ENCODE data around the gene TALDO1. TPM values are rescaled to one million over a fixed set of nuclear protein-coding genes. Genes with fewer than 3 reads are reported as not detected.

Gene TALDO1
- polyA plus RNA-seq, 3 donors = 115 to 135 (median 130) TPM

DNA sequence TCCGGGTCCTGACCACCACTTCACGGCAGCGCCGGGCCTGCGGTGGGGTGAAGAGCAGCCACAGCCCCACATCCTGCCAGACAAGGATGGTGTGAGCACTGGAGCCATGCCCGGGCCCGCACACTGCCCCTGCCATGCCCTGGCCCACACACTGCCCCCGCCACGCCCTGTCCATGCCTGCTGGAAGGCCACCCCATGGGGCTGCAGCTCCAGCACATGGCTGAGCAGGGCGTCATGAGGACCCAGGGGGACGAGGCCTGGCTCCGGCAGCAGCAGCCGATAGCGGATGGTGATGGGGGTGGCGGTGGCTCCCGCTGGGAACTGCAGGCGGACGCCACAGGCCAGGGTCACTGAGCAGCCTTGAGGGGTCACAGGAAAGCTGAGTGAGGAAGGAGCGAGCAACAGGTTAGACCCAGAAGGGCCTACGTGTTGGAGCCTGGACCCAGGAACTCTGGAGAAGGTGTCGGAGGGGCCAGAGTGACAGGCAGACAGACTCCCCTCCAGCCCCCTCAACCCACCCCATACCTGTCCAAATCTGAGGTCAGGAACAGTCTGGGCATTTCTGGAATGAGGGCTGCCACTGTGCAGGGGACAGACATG is 54.9 kb downstream of the TALDO1 start:
- no peak for DNase-seq (ENCODE audit: extremely low read depth in 1 of 11, low read depth in 9 of 11, low spot score in 4 of 11)

GRCh38 chr11:802693-803466 is 55.6 kb downstream of the TALDO1 start:
- no peak for DNase-seq (ENCODE audit: extremely low read depth in 1 of 11, low read depth in 9 of 11, low spot score in 4 of 11)

- DNase-seq (ENCODE audit: extremely low read depth in 1 of 11, low read depth in 9 of 11, low spot score in 4 of 11) = no peak
These were observed 56.1 kb downstream of the TALDO1 start for GRCh38 chr11:803467-803742.

DNA sequence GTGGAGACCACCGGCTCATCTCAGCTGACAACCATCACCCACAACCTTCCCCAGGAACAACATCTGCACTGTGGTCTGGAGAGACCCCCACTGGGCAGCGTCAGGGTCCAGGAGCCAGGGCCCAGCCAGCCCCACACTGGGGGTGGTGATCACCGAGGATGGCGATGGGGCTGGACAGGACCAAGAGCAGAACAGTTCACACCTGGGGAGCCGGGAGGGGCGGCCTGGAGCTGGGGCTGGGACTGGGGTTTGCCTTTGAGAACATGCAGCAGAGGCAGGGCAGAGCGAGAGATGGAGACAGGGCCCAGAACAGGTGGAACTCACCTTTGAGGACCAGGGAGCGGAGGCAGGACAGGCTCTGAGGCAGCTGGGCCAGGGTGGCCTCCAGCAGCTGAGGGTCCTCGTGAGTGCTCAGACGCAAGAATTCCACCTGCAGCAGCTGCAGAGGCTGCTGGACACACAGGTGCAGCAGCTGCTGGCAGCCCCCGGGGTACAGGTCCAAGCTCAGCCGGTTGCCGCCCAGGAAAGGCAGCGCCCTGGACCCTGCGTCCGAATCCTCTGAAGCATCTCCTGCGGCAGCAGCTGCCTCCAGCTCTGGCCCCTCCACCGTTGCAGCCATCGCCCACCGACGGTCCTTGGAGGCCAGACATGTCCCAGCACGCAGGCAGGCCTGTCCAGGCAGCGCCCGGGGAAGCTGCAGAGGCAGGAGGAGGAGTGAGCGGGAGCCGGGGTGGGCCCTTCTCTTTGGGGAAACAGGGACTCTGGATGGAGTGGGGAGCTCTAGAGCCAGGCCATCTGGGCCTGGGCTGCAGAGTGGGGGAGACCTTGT is 56.7 kb downstream of the TALDO1 start:
- no peak for DNase-seq (ENCODE audit: extremely low read depth in 1 of 11, low read depth in 9 of 11, low spot score in 4 of 11)

DNA sequence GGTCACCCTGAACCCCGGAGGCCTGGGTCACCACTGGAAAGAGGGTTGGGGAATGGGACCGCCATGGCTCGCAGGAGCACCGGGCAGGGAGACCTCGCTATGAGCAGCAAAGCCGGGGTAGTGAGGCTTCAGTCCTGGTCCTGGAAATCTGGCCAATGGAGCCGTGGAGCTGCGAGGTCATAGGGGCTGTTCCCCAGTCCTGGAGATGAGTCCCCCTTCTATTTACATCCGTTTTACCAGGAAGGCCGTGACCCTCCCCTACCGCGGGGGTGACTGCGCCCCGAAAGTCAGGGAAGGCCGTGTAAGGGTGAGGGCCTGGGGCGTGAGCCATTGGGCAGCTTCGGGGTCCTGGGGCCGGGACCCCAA is 57.3 kb downstream of the TALDO1 start:
- no peak for DNase-seq (ENCODE audit: extremely low read depth in 1 of 11, low read depth in 9 of 11, low spot score in 4 of 11)

GRCh38 chr11:808427-809286 is 61.4 kb downstream of the TALDO1 start:
- no peak for DNase-seq (ENCODE audit: extremely low read depth in 1 of 11, low read depth in 9 of 11, low spot score in 4 of 11)

GRCh38 chr11:809287-810039 is 62.2 kb downstream of the TALDO1 start, which contains the start of gene RPLP2:
TSS of gene RPLP2 (plus strand) at chr11:809967. CDS start at chr11:810235, 268 bp downstream.
- peak; percentile 93 to 99 (median 97) for DNase-seq (ENCODE audit: extremely low read depth in 1 of 11, low read depth in 9 of 11, low spot score in 4 of 11)

GRCh38 chr11:810040-810567 is 62.8 kb downstream of the TALDO1 start:
- no peak for DNase-seq (ENCODE audit: extremely low read depth in 1 of 11, low read depth in 9 of 11, low spot score in 4 of 11)

- DNase-seq (ENCODE audit: extremely low read depth in 1 of 11, low read depth in 9 of 11, low spot score in 4 of 11) = no peak
These were observed 64.4 kb downstream of the TALDO1 start for GRCh38 chr11:811446-812245.

- DNase-seq (ENCODE audit: extremely low read depth in 1 of 11, low read depth in 9 of 11, low spot score in 4 of 11) = no peak
These were observed 65.1 kb downstream of the TALDO1 start for GRCh38 chr11:812390-812789.

- no peak for DNase-seq (ENCODE audit: extremely low read depth in 1 of 11, low read depth in 9 of 11, low spot score in 4 of 11)
These were observed 65.8 kb downstream of the TALDO1 start for GRCh38 chr11:813072-813455.

- DNase-seq (ENCODE audit: extremely low read depth in 1 of 11, low read depth in 9 of 11, low spot score in 4 of 11) = no peak
These were observed 66.3 kb downstream of the TALDO1 start for GRCh38 chr11:813456-814096.

Other genes with a start within 250 kb of the TALDO1 start
- 10 to 100 TPM; 67.3 to 98.3 (median 98.2) TPM for gene RNH1, start 240.2 kb upstream of the TALDO1 start, polyA plus RNA-seq (ENCODE audit: insufficient read length in 3 of 3)
- 10 to 100 TPM; 39.3 to 52.1 (median 50.3) TPM for gene HRAS, start 211.9 kb upstream of the TALDO1 start, polyA plus RNA-seq (ENCODE audit: insufficient read length in 3 of 3)
- gene LRRC56, start 209.9 kb upstream of the TALDO1 start, polyA plus RNA-seq (ENCODE audit: insufficient read length in 3 of 3) = 1 to 10 TPM; 2.9 to 6.0 (median 4.3) TPM
- 1 to 10 TPM; 3.3 to 5.7 (median 4.9) TPM for gene LMNTD2, start 186.7 kb upstream of the TALDO1 start, polyA plus RNA-seq (ENCODE audit: insufficient read length in 3 of 3)
- 10 to 100 TPM; 28.2 to 63.4 (median 54.4) TPM for gene RASSF7, start 186.5 kb upstream of the TALDO1 start, polyA plus RNA-seq (ENCODE audit: insufficient read length in 3 of 3)
- gene PHRF1, start 171.0 kb upstream of the TALDO1 start, polyA plus RNA-seq (ENCODE audit: insufficient read length in 3 of 3) = 10 to 100 TPM; 18.6 to 27.7 (median 27.0) TPM
- 10 to 100 TPM in 2 of 3 donors, 1 to 10 TPM in 1; 6.4 to 12.8 (median 10.1) TPM for gene IRF7, start 131.5 kb upstream of the TALDO1 start, polyA plus RNA-seq (ENCODE audit: insufficient read length in 3 of 3)
- 10 to 100 TPM; 40.3 to 65.3 (median 40.7) TPM for gene CDHR5, start 122.5 kb upstream of the TALDO1 start, polyA plus RNA-seq (ENCODE audit: insufficient read length in 3 of 3)
- gene SCT, start 120.3 kb upstream of the TALDO1 start, polyA plus RNA-seq (ENCODE audit: insufficient read length in 3 of 3) = 1 to 10 TPM in 2 of 3 donors, under 1 TPM in 1; 0.93 to 2.8 (median 2.0) TPM
- gene DRD4, start 110.2 kb upstream of the TALDO1 start, polyA plus RNA-seq (ENCODE audit: insufficient read length in 3 of 3) = 1 to 10 TPM; 2.0 to 7.5 (median 4.0) TPM
- gene DEAF1, start 52.2 kb upstream of the TALDO1 start, polyA plus RNA-seq (ENCODE audit: insufficient read length in 3 of 3) = 10 to 100 TPM; 44.0 to 58.7 (median 57.1) TPM
- 10 to 100 TPM; 40.4 to 66.1 (median 43.3) TPM for gene TMEM80, start 51.6 kb upstream of the TALDO1 start, polyA plus RNA-seq (ENCODE audit: insufficient read length in 3 of 3)
- gene EPS8L2, start 41.2 kb upstream of the TALDO1 start, polyA plus RNA-seq (ENCODE audit: insufficient read length in 3 of 3) = 100 to 1,000 TPM; 103 to 181 (median 129) TPM
- gene GATD1, start 30.0 kb downstream of the TALDO1 start, polyA plus RNA-seq (ENCODE audit: insufficient read length in 3 of 3) = 100 to 1,000 TPM in 1 of 3 donors, 10 to 100 TPM in 2; 53.7 to 103 (median 88.2) TPM
- under 1 TPM; 0.37 to 0.70 (median 0.67) TPM for gene CEND1, start 42.6 kb downstream of the TALDO1 start, polyA plus RNA-seq (ENCODE audit: insufficient read length in 3 of 3)
- 10 to 100 TPM; 12.2 to 21.7 (median 18.9) TPM for gene SLC25A22, start 50.8 kb downstream of the TALDO1 start, polyA plus RNA-seq (ENCODE audit: insufficient read length in 3 of 3)
- gene PIDD1, start 57.8 kb downstream of the TALDO1 start, polyA plus RNA-seq (ENCODE audit: insufficient read length in 3 of 3) = 10 to 100 TPM in 1 of 3 donors, 1 to 10 TPM in 2; 6.3 to 13.4 (median 9.6) TPM
- 1,000 to 10,000 TPM in 2 of 3 donors, 100 to 1,000 TPM in 1; 848 to 1,190 (median 1,139) TPM for gene RPLP2, start 62.5 kb downstream of the TALDO1 start, polyA plus RNA-seq (ENCODE audit: insufficient read length in 3 of 3)
- 10 to 100 TPM; 42.6 to 85.5 (median 65.5) TPM for gene PNPLA2, start 71.5 kb downstream of the TALDO1 start, polyA plus RNA-seq (ENCODE audit: insufficient read length in 3 of 3)
- gene CRACR2B, start 80.5 kb downstream of the TALDO1 start, polyA plus RNA-seq (ENCODE audit: insufficient read length in 3 of 3) = 10 to 100 TPM; 10.3 to 19.4 (median 16.2) TPM
- gene CD151, start 85.5 kb downstream of the TALDO1 start, polyA plus RNA-seq (ENCODE audit: insufficient read length in 3 of 3) = 100 to 1,000 TPM; 140 to 214 (median 206) TPM
- gene POLR2L, start 95.1 kb downstream of the TALDO1 start, polyA plus RNA-seq (ENCODE audit: insufficient read length in 3 of 3) = 100 to 1,000 TPM in 2 of 3 donors, 10 to 100 TPM in 1; 85.4 to 128 (median 123) TPM
- gene TSPAN4, start 95.4 kb downstream of the TALDO1 start, polyA plus RNA-seq (ENCODE audit: insufficient read length in 3 of 3) = 10 to 100 TPM; 58.3 to 81.2 (median 78.9) TPM
- 100 to 1,000 TPM in 2 of 3 donors, 10 to 100 TPM in 1; 100.0 to 125 (median 113) TPM for gene CHID1, start 163.3 kb downstream of the TALDO1 start, polyA plus RNA-seq (ENCODE audit: insufficient read length in 3 of 3)
- gene AP2A2, start 178.4 kb downstream of the TALDO1 start, polyA plus RNA-seq (ENCODE audit: insufficient read length in 3 of 3) = 100 to 1,000 TPM; 105 to 133 (median 108) TPM

All from renal cortex interstitium (tissue), 11 donors.